Activated CD4-positive, alpha-beta T cell treated with anti-CD3 and anti-CD28 coated beads, Interleukin-2, amount 50 U/mL, for 4 hours (primary cell): Measurements from ENCODE around the gene MED7.
"Not testable (repeated sequence)": the region's sequence is repeated elsewhere in the genome, so short reads cannot be mapped to it uniquely, and the experiment has no call there.

Source experiments
- DNase-seq, 2 experiments: peaks; one replicate each; pipeline ENCODE4 v3.0.0-alpha.2; 2020

Gene MED7, protein sequence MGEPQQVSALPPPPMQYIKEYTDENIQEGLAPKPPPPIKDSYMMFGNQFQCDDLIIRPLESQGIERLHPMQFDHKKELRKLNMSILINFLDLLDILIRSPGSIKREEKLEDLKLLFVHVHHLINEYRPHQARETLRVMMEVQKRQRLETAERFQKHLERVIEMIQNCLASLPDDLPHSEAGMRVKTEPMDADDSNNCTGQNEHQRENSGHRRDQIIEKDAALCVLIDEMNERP

DNA sequence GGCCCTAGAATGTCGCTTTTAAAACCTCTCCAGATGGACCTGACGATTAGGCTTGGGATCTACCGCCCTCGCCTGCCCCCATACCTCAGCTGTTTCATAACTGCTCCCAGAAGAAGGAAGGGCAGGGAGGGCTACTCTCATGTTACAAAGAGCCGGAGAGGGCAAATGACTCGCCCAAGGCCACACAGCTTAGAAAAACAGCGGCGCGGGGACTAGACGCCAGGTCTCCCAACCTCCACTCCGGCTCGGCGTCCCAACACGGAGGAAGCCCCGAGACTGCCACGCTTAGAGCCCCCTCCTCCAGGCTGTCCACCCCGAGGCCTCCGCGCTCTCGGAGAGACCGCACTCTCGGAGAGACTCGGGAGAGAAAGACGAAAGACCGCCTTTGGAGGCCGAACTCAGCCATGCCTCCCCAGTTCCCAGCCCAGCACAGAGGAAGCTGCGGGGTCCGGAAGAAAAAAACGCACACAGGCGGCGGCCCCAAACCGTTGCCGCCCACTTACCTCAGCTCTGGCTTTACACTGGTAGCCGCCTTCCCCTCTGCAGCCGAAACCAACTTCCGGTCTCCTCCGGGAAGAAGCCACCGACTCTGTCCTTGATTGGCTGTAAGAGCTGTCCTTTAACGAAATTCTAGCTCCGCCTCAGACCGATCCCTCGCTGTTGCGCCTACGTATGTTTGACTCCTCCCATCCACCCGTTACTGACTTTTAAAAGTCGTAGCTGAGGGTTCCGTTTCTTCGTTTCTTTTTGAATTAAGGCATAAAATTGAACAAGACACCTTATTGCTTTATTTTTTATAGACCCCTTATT, at the start of gene MED7:
TSS of gene MED7 (minus strand) at position 549 of the 810 bp plus-strand sequence. CDS start 3,434 bp downstream, outside the sequence.
- peak; percentile 86 for DNase-seq

GRCh38 chr5:157189223-157189622, 46.6 kb upstream of the MED7 start:
- no peak for DNase-seq

GRCh38 chr5:157188270-157188669, 45.6 kb upstream of the MED7 start:
- DNase-seq, result no peak

DNA sequence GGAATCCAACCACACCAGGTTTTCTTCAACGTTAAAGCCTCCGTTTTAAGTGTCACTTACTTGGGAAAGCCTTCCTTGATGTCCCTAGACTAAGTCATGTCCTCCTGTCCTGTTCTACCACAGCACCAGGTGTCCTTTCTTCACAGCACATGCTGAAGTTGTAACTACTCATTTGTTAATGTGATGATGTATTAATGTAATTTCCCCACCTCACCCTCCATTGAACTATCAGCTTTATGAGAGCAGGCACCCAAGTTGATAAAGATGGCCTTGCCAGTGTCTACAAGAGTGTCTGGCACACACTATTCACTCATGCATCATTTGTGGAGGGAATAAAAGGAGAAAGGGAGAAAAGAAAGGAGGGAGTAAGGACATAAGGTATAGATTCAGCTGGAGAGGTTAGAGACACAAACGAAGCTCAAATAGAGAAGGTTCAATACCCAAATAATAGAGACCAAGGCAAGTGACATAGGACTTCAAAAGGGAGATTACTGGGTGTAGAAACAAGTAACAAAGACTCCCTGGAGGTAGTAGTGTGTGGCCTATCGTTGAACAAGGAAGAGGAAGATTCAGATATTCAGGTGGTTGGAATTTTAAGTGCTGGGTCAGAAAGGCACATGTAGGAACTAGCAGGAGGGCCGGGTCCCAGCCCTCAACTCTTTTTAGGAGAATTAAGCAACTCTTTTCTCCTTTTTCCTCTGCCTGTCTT, 44.5 kb upstream of the MED7 start:
- DNase-seq, result no peak

DNA sequence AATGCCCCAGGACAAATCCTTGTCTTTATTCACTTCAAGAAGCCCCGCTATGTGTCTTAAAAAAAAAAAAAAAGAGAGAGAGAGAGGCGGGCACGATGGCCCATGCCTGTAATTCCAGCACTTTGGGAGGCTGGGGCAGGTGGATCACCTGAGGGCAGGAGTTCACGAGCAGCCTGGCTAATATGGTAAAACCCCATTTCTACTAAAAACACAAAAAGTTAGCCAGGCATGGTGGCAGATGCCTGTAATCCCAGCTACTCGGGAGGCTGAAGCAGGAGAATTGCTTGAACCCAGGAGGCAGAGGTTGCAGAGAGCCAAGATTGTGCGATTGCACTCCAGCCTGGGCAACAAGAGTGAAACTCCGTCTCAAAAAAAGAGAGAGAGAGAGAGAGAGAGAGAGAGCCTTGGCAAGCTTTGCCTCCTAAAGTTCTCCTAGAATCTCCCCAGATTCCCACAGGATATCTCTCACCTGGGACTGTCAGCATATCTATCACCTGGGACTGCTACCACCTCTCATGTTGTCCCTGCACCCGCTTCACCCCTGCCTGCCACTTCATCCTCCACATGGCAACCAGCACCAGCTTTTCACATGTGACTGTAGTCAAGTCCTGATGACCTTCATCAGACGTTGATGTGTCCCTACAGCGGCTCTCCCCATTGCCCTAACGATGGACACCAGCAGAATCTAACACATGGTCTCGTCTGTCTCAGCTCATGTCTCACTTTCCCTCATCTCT, 43.8 kb upstream of the MED7 start:
- DNase-seq, result no peak

GRCh38 chr5:157185122-157185521, 42.5 kb upstream of the MED7 start:
- not testable (repeated sequence) for DNase-seq

- no peak for DNase-seq
These were observed 41.5 kb upstream of the MED7 start for GRCh38 chr5:157184117-157184670.

GRCh38 chr5:157182143-157182757, 39.6 kb upstream of the MED7 start:
- DNase-seq, result no peak

DNA sequence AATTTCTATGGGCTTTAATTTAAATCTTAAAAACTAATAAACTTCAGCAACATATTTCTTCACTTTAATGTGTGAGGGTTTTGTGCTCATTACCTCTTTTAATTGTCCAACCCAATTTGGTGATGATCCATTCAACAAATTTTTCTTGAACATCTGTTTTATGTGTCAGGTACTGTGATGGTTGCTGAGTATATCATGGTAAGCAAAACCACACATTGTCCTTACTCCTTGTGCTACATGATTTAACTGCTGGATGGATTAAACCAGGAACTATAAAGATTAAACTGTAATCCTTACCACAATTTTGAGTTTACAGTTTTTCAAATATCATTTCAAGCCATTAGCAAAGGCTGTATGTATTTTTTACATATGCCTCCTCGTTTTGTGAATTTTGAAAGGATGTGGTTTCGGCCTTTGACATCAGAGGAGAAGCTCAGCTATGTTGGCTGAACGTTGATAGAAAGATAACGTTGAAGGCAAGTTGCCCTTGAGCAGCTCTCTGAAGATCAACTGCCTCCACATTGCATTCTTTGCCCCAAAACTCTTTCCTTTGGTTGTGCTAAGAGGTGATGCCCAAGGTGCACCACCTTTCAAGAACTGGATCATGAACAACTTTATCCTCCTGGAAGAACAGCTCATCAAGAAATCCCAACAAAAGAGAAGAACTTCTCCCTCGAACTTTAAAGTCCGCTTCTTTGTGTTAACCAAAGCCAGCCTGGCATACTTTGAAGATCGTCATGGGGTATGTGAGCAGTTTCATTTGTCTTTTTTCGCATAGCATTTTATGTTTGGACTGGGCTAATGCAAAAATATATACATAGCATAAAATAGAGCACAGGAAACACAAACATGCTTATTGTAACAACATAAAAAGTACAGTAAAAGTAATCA, 38.0 kb upstream of the MED7 start, which contains the start of gene ITK:
TSS of gene ITK (plus strand) at position 467 of the 891 bp plus-strand sequence. CDS start at position 605, 138 bp downstream.
- DNase-seq, result no peak

DNA sequence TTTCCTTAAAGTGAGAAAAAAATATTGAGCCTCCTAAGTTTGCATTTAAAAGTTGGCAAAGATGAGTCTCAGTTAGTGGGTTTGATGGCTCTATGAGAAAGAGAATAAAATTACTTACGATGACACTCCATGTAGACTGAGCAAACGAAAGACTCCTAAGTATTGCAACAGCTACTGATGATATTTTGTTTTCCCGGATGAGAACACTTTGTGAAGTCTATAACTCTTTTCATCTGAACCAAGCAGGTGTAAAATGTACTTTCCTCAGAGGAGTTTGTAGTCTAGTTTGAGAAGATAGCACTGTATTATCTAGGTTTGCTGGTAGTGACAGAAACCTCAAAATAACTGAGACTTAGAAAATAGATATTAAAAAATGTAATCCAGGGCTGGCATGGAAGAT, 36.3 kb upstream of the MED7 start:
- no peak for DNase-seq

DNA sequence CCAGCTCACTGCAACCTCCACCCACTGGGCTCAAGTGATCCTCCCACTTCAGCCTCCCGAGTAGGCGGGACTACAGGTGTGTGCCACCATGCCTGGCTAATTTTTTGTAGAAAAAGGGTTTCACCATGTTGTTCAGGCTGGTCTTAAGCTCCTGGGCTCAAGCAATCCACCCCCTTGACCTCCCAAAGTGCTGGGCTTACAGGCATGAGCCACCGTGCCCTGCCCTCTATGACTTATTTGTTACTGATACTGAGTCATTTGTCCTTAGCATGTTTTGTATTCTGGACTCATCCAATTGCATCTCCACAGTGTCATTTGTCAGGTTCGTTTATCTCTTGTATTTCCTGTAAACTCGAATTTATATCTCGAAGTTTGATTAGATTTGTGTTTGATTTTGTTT, 35.3 kb upstream of the MED7 start:
- DNase-seq, result no peak

DNA sequence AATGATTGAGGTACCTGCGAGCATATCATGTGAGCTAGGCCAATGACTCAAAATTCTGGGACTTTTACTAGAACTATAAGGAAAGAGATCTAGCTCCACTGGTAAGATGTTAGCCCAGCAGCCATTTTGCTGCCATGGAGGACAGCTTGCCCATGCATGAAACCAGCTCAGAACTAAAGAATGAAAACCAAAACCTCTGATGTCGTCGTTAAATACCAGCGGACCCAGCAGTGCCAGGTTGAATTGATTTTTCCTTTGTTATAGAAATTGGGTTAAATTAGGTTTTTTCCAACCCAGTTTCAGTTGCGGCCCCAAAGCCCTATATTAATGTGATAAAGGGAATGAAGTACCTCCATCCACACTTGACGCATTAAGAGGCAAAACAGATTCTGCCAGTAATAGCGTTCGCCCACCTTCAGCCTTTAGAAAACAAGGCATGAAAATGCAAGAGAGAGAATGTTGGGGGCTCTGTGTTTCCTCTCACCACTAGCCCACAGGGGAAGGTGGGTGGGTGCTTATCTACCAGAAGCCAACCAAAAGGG, 32.5 kb upstream of the MED7 start:
- no peak for DNase-seq

DNA sequence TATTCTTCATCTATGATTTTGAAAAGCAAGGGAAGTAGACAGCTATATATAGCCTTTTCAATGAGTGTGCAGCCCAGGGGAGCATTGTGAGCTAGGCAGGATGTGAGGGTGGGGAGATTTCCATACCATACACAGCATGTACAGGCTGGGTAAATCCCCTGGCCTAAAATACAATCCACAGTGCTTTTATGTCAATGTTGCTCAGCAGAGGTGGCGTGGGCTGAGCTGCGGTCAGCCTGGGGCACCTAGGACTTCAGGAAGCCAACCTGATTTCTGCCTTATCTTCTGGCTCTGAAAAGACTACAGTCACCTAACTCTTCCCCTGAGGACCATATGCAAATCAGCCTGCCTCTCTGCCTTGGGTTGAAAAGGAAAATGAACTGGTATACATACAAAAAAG, 29.7 kb upstream of the MED7 start:
- peak; percentile 82 to 88 for DNase-seq

DNA sequence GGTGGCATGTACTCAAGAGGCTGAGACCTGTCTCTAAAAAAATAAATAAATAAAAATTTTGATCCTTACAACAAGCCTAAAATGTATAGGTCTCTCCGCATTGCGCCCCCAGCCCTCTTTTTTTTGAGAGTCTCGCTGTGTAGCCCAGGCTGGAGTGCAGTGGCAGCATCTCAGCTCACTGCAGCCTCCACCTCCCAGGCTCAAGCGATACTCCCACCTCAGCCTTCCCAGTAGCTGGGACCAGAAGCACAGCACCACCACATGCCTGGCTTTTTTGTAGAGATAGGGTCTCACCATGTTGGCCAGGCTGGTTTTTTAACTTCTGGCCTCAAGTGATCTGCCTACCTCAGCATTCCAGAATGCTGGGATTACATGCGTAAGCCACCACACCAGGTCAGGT, 25.6 kb upstream of the MED7 start:
- no peak for DNase-seq

- DNase-seq, result no peak
These were observed 24.6 kb upstream of the MED7 start for GRCh38 chr5:157167214-157167621.

GRCh38 chr5:157166214-157167213, 23.8 kb upstream of the MED7 start, which contains the start of gene GARIN3:
Gene GARIN3, minus strand, starts transcription at chr5:157166264. Its CDS starts 96 bp downstream, at chr5:157166168.
- DNase-seq, result no peak

GRCh38 chr5:157165668-157166067, 23.0 kb upstream of the MED7 start:
- DNase-seq, result no peak

DNA sequence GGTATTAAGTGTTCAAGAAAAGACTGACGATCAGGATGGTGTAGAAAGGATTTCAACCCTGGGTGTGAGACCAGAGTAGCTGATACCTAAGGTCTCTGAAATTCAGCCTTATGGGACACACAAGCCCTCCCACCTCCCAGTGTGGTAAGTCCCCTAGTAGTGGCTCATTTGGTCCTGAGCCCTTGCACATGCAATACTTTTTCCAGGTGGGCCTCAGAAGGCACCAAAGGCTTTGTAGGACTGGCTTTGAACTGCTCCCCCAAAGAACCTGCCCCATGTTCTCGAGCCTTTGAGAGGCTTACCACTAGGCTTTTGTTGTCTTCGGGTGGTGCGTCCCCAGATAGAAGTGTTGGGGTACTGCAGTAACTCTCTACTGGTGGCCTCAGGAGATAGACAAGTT, 22.6 kb upstream of the MED7 start:
- no peak for DNase-seq

DNA sequence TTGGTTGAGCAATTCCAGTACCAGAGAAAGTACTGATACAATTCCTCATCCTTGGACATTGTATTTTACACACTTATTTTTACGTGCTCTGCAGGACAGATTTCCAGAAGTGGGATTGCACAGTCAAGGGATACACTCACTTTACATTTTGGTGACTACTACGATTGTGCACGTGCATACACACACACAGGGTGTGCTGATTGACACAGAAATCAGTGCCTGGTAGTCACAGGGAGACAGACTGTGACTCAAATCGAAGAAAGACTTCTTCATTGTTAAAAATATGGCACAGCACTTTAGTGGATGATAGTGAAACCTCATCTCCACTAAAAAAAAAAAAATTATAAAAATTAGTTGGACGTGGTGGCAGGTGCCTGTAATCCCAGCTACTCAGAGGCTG, 21.9 kb upstream of the MED7 start:
- DNase-seq, result no peak
